CD14-positive monocyte (primary cell): ENCODE results near the gene ZNF385B. TPM values are rescaled to one million over a fixed set of nuclear protein-coding genes. Genes with fewer than 3 reads are reported as not detected.

ENCODE experiments used
- DNase-seq, 3 donors: peaks; one replicate each; pipeline ENCODE4 v3.0.0-alpha.2; 2011 to 2022
- H2AFZ ChIP-seq: 2 replicates; pipeline ENCODE4 v1.6.0; 2012; ENCODE audit warnings: mild to moderate bottlenecking, low read depth, low read length, inconsistent platforms; ENCODE audit not compliant: insufficient read depth, poor library complexity, severe bottlenecking
- H3K27ac ChIP-seq, 2 donors: 1 replicate in 1 of 2; 2 replicates in 1 of 2; pipeline ENCODE4 v1.5.1; 2012 to 2013; ENCODE audit warnings: low read length in 2 of 2, control low read depth in 1 of 2, inconsistent platforms in 1 of 2, low read depth in 1 of 2, mild to moderate bottlenecking in 1 of 2
- H3K27me3 ChIP-seq, 2 donors: one replicate each; pipeline versions ENCODE4 v1.6.0 to v1.6.1; 2011 to 2013; ENCODE audit warnings: low read length in 2 of 2; ENCODE audit not compliant: control insufficient read depth in 2 of 2, insufficient read depth in 2 of 2
- H3K36me3 ChIP-seq, 2 donors: replicated peaks in 1 of 2; 1 replicate in 1 of 2; 2 replicates in 1 of 2; pipeline versions ENCODE4 v1.5.1 to v1.6.1; 2012 to 2013; ENCODE audit warnings: low read length in 2 of 2, control low read depth in 1 of 2, inconsistent platforms in 1 of 2, mild to moderate bottlenecking in 1 of 2; ENCODE audit not compliant: insufficient read depth in 2 of 2, control insufficient read depth in 1 of 2
- H3K4me1 ChIP-seq, 2 donors: 1 replicate in 1 of 2; 2 replicates in 1 of 2; pipeline versions ENCODE4 v1.5.1 to v1.6.1; 2012 to 2013; ENCODE audit warnings: low read length in 2 of 2, control low read depth in 1 of 2, inconsistent platforms in 1 of 2, mild to moderate bottlenecking in 1 of 2, moderate library complexity in 1 of 2; ENCODE audit not compliant: insufficient read depth in 2 of 2, control insufficient read depth in 1 of 2
- H3K4me2 ChIP-seq: replicated peaks from 2 replicates; pipeline ENCODE3; 2012; ENCODE audit warnings: low read length, moderate library complexity, mild to moderate bottlenecking; ENCODE audit not compliant: poor library complexity, severe bottlenecking; ENCODE audit errors: extremely low read depth
- H3K4me3 ChIP-seq, 3 experiments: fragments of 200-600 bp in 1 of 3; sonication (generic) in 1 of 3; replicated peaks in 1 of 3; 1 replicate in 2 of 3; 2 replicates in 1 of 3; pipeline ENCODE4 v1.5.1; 2011 to 2013; ENCODE audit warnings: low read length in 3 of 3, mild to moderate bottlenecking in 3 of 3, control low read depth in 2 of 3, low read depth in 2 of 3, inconsistent platforms in 1 of 3, moderate library complexity in 1 of 3
- H3K79me2 ChIP-seq: 2 replicates; pipeline ENCODE4 v1.6.0; 2012; ENCODE audit warnings: mild to moderate bottlenecking, control low read depth, inconsistent platforms, low read length, moderate library complexity; ENCODE audit not compliant: insufficient read depth
- H3K9ac ChIP-seq: 2 replicates; pipeline ENCODE4 v1.6.0; 2017; ENCODE audit warnings: low read length, mild to moderate bottlenecking; ENCODE audit not compliant: insufficient read depth, poor library complexity, severe bottlenecking
- H3K9me3 ChIP-seq, 2 donors: replicated peaks in 1 of 2; 1 replicate in 1 of 2; 2 replicates in 1 of 2; pipeline versions ENCODE4 v1.5.1 to v1.6.1; 2012 to 2013; ENCODE audit warnings: low read length in 2 of 2, control low read depth in 1 of 2; ENCODE audit not compliant: control insufficient read depth in 1 of 2, insufficient read depth in 1 of 2
- H4K20me1 ChIP-seq: 2 replicates; pipeline ENCODE4 v1.6.0; 2012; ENCODE audit warnings: mild to moderate bottlenecking, low read length, control low read depth, moderate library complexity; ENCODE audit not compliant: insufficient read depth
- H3K27ac Mint-ChIP-seq, 7 donors: one replicate each; pipeline ENCODE4 v1.8.0; 2020; ENCODE audit warnings: mild to moderate bottlenecking in 7 of 7, mixed read lengths in 7 of 7, moderate library complexity in 6 of 7, inconsistent platforms in 2 of 7
- H3K27me3 Mint-ChIP-seq, 3 donors: one replicate each; pipeline ENCODE4 v1.8.0; 2021 to 2022; ENCODE audit warnings: low read depth in 3 of 3, mild to moderate bottlenecking in 3 of 3, mixed read lengths in 3 of 3, moderate library complexity in 3 of 3, inconsistent platforms in 1 of 3
- H3K36me3 Mint-ChIP-seq, 2 donors: one replicate each; pipeline ENCODE4 v1.8.0; 2020; ENCODE audit warnings: mixed read lengths in 2 of 2, inconsistent platforms in 1 of 2, mild to moderate bottlenecking in 1 of 2
- H3K4me1 Mint-ChIP-seq: one replicate; pipeline ENCODE4 v1.8.0; 2020; ENCODE audit warnings: mild to moderate bottlenecking, mixed read lengths
- H3K4me3 Mint-ChIP-seq, 2 donors: one replicate each; pipeline ENCODE4 v1.8.0; 2020; ENCODE audit warnings: mild to moderate bottlenecking in 2 of 2, mixed read lengths in 2 of 2, moderate library complexity in 1 of 2
- H3K9me3 Mint-ChIP-seq, 7 donors: one replicate each; pipeline ENCODE4 v1.8.0; 2020 to 2022; ENCODE audit warnings: mixed read lengths in 7 of 7, mild to moderate bottlenecking in 6 of 7, moderate library complexity in 6 of 7, inconsistent platforms in 2 of 7
- WGBS: methylation state at CpG from one replicate; pipeline ENCODE4 v1.1.5; 2013; ENCODE audit warnings: missing lambda C conversion rate; ENCODE audit not compliant: insufficient coverage; 5-methylcytosine and 5-hydroxymethylcytosine counted together
- intact Hi-C, 2 donors: fragments of 100-400 bp; cut with micrococcal nuclease; formaldehyde crosslinking; loops; one replicate each; pipeline versions ENCODE4 v1.15.0 to v1.15.1; 2023
- polyA plus RNA-seq, 3 donors: library from polyadenylated mRNA; depleted of rRNA in 1 of 3; unstranded in 2 of 3; stranded (reverse) in 1 of 3; fragments of 300-500 nt in 2 of 3; fragments of >200 nt in 1 of 3; fragmentation: Illumina TruSeq in 2 of 3; gene quantifications; 1 replicate in 2 of 3; 2 replicates in 1 of 3; pipeline ENCODE4 v1.2.3, GENCODE V29; 2012 to 2021
- TF ChIP-seq, protein P1 (sequence below): fragments of 200-600 bp; IDR thresholded peaks from one replicate; pipeline ENCODE4 v1.8.0; 2022; ENCODE audit warnings: antibody characterized with exemption, mild to moderate bottlenecking

ZNF385B gene
- polyA plus RNA-seq, 3 donors = not detected

DNA sequence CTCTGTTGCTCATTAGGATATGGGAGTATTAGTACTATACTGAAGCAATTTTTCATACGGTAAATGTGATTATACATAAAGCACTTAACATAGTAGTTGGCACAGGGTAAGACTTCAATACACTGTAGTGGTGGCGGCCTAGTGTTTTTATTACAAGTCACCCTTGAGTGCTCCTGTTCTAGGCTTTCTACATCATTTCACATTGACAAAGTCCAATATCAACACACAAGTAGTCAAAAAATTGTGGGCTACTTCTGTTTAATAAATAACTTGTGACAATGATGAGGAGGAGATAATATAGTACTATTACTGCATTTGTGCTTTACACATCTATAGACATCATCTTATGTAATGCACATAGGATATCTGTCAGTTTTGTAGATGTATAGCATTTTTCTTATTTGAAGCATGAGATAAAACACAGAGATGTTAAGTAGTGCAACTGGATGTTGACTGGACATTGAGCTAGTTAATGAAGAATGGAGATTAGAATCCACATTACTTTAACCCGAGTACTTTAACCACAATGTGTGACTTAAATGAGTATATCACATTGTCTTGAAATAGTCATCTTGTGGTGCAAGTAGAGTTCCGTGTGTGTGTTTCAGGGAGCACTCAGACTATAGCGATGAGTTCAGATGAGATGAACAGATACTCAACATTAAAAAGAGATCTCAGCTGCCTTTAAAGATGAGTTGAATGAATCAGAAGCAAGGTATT lies 134.8 kb downstream of the ZNF385B start:
- no peaks in the 10 kb centered on the region for H3K36me3 ChIP-seq
- no peak for DNase-seq
- H3K9me3 ChIP-seq = no peaks in the 10 kb centered on the region
- Mint-ChIP-seq H3K36me3 (no peaks in the 10 kb centered on the region), H3K4me3 (no peak overlapping the region), H3K27ac (no peak overlapping the region), H3K9me3 (peaks cover 0 to 3% (median 0%) of the 10 kb centered on the region in 7 donors), H3K27me3 (peaks cover 0 to 1% (median 0%) of the 10 kb centered on the region in 3 donors), H3K4me1 (no peaks in the 10 kb centered on the region)
- no peaks in the 10 kb centered on the region for H4K20me1 ChIP-seq
- H3K4me2 ChIP-seq = no peak overlapping the region
- TF ChIP-seq, protein P1, sequence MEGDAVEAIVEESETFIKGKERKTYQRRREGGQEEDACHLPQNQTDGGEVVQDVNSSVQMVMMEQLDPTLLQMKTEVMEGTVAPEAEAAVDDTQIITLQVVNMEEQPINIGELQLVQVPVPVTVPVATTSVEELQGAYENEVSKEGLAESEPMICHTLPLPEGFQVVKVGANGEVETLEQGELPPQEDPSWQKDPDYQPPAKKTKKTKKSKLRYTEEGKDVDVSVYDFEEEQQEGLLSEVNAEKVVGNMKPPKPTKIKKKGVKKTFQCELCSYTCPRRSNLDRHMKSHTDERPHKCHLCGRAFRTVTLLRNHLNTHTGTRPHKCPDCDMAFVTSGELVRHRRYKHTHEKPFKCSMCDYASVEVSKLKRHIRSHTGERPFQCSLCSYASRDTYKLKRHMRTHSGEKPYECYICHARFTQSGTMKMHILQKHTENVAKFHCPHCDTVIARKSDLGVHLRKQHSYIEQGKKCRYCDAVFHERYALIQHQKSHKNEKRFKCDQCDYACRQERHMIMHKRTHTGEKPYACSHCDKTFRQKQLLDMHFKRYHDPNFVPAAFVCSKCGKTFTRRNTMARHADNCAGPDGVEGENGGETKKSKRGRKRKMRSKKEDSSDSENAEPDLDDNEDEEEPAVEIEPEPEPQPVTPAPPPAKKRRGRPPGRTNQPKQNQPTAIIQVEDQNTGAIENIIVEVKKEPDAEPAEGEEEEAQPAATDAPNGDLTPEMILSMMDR = no peak
- WGBS = 100% methylated on average over 1 of the region's 5 CpGs
- no peak overlapping the region for H3K27ac ChIP-seq
- intact Hi-C loops = no loop called here
- H3K4me1 ChIP-seq = no peaks in the 10 kb centered on the region
- H2AFZ ChIP-seq = no peak overlapping the region
- no peak overlapping the region for H3K4me3 ChIP-seq
- H3K27me3 ChIP-seq = no peaks in the 10 kb centered on the region
- H3K79me2 ChIP-seq = no peaks in the 10 kb centered on the region
- no peak overlapping the region for H3K9ac ChIP-seq

DNA sequence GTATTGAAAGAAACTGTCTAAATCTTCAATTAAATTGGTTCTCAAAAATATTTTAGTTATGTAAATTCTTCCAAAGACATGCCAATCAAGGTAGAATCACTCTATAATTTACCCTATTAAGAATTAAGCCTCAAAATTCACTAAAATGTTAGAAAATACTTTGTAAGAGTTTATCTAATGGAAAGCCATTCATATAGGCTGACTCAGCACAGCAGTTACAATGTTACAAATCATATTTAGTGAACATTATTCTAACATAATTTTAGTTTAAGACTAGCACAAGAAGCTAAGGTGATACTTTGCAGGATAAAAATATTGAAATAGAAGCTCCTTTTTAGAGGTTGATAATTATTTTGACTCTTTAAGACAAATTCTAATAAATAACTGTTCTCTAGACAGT lies 137.0 kb downstream of the ZNF385B start:
- Histone ChIP-seq H3K27ac (no peak overlapping the region), H3K79me2 (no peaks in the 10 kb centered on the region), H3K4me2 (no peak overlapping the region), H3K4me3 (no peak overlapping the region), H3K4me1 (no peaks in the 10 kb centered on the region), H2AFZ (no peak overlapping the region), H3K9ac (no peak overlapping the region), H3K9me3 (no peaks in the 10 kb centered on the region), H3K27me3 (no peaks in the 10 kb centered on the region), H3K36me3 (no peaks in the 10 kb centered on the region), H4K20me1 (no peaks in the 10 kb centered on the region)
- Mint-ChIP-seq H3K4me1 (no peaks in the 10 kb centered on the region), H3K36me3 (no peaks in the 10 kb centered on the region), H3K27ac (no peak overlapping the region), H3K9me3 (no peaks in the 10 kb centered on the region), H3K4me3 (no peak overlapping the region), H3K27me3 (no peaks in the 10 kb centered on the region)
- intact Hi-C loops = no loop called here
- no peak for DNase-seq
- TF ChIP-seq, protein P1 = no peak
